A549 (cell line): Measurements from ENCODE around the gene FHL1. TPM values are rescaled to one million over a fixed set of nuclear protein-coding genes. Genes with fewer than 3 reads are reported as not detected.

Experiments used
- ATAC-seq, 2 experiments: fragments of 200-7000 bp in 1 of 2; fragments of >200 bp in 1 of 2; cut with Nextera tagmentation in 1 of 2; cut with Tn5 transposase in 1 of 2; 3 replicates each; pipeline versions ENCODE4 v1.8.0 to v1.9.1; 2018 to 2020; ENCODE audit warnings: mild to moderate bottlenecking in 1 of 2, moderate library complexity in 1 of 2
- CTCF ChIA-PET: fragments of 300-600 bp; sonication (Branson Sonifier 250); formaldehyde crosslinking; extraction: SDS; loops from one replicate; lab custom pipeline; 2021; ENCODE audit warnings: antibody characterized with exemption, inconsistent platforms; lab: Yijun Ruan, JAX
- POLR2A ChIA-PET: fragments of 350-600 bp; formaldehyde crosslinking; extraction: SDS; loops from one replicate; lab custom pipeline; 2021; ENCODE audit warnings: antibody characterized with exemption, inconsistent platforms; lab: Yijun Ruan, JAX
- DNase-seq, 2 experiments: peaks; one replicate each; pipeline versions ENCODE4 v3.0.0 to v3.0.0-alpha.2; 2011 to 2016; ENCODE audit warnings: low read depth in 1 of 2, low spot score in 1 of 2
- FAIRE-seq: peaks from 2 replicates; lab custom pipeline; 2011; peaks lifted over from hg19 to GRCh38; lab: Jason Lieb, UNC
- H3K27ac ChIP-seq, 2 experiments: fragments of >200 bp; sonication (Bioruptor Twin); formaldehyde crosslinking; 3 replicates each; pipeline ENCODE4 v1.5.1; 2016 to 2017
- H3K4me1 ChIP-seq: fragments of >200 bp; sonication (Bioruptor Twin); formaldehyde crosslinking; 3 replicates; pipeline ENCODE4 v1.6.1; 2016
- H3K4me2 ChIP-seq: fragments of >200 bp; sonication (Bioruptor Twin); formaldehyde crosslinking; 3 replicates; pipeline ENCODE4 v1.6.1; 2016
- H3K4me3 ChIP-seq: fragments of >200 bp; sonication (Bioruptor Twin); formaldehyde crosslinking; 3 replicates; pipeline ENCODE4 v1.5.1; 2016
- H3K9me3 ChIP-seq: fragments of >200 bp; sonication (Bioruptor Twin); formaldehyde crosslinking; 3 replicates; pipeline ENCODE4 v1.6.1; 2016
- BHLHE40 ChIP-seq: IDR thresholded peaks from 2 replicates; pipeline ENCODE4 v1.6.1; 2012; ENCODE audit warnings: low read depth, low read length, inconsistent platforms
- EHMT2 ChIP-seq: fragments of 200-600 bp; sonication (generic); IDR thresholded peaks from 2 replicates; pipeline ENCODE4 v1.6.1; 2016; ENCODE audit warnings: antibody characterized with exemption, low read depth, mild to moderate bottlenecking, moderate library complexity
- ESRRA ChIP-seq: fragments of 150-350 bp; IDR thresholded peaks from 2 replicates; pipeline ENCODE4 v1.6.1; 2014; ENCODE audit warnings: mild to moderate bottlenecking, low read length, borderline replicate concordance
- FOSB ChIP-seq: fragments of 250-450 bp; sonication (Bioruptor Pico); IDR thresholded peaks from 2 replicates; pipeline ENCODE4 v1.5.0; 2020; ENCODE audit warnings: mild to moderate bottlenecking, moderate library complexity
- FOSL2 ChIP-seq, 2 experiments: fragments of 450-650 bp in 1 of 2; fragments of >200 bp in 1 of 2; sonication (Bioruptor Twin) in 1 of 2; formaldehyde crosslinking; IDR thresholded peaks; 2 replicates each; pipeline versions ENCODE4 v1.5.0 to v1.6.1; 2016 to 2020; ENCODE audit warnings: mild to moderate bottlenecking in 1 of 2, moderate library complexity in 1 of 2
- FOXS1 ChIP-seq: fragments of 250-450 bp; sonication (Bioruptor Pico); IDR thresholded peaks from 2 replicates; pipeline ENCODE4 v1.5.0; 2020; ENCODE audit warnings: mild to moderate bottlenecking, moderate library complexity
- GATA3 ChIP-seq: IDR thresholded peaks from 2 replicates; pipeline ENCODE4 v1.6.1; 2012; ENCODE audit warnings: borderline replicate concordance
- HEYL ChIP-seq: fragments of 250-450 bp; sonication (Bioruptor Pico); IDR thresholded peaks from 2 replicates; pipeline ENCODE4 v1.8.0; 2021; ENCODE audit warnings: mild to moderate bottlenecking, moderate library complexity
- HOXB13 ChIP-seq: fragments of 250-450 bp; sonication (Bioruptor Pico); IDR thresholded peaks from 2 replicates; pipeline ENCODE4 v1.5.0; 2020; ENCODE audit warnings: low read depth, mild to moderate bottlenecking, moderate library complexity
- JUN ChIP-seq, 2 experiments: fragments of >200 bp; sonication (Bioruptor Twin); formaldehyde crosslinking; IDR thresholded peaks; 2 replicates in 1 of 2; 3 replicates in 1 of 2; pipeline ENCODE4 v1.6.1; 2016 to 2017
- KDM5A ChIP-seq: fragments of 200-600 bp; sonication (generic); IDR thresholded peaks from 2 replicates; pipeline ENCODE4 v1.6.1; 2016; ENCODE audit warnings: antibody characterized with exemption, mild to moderate bottlenecking
- MAZ ChIP-seq: fragments of 150-350 bp; IDR thresholded peaks from 2 replicates; pipeline ENCODE4 v1.6.1; 2014; ENCODE audit warnings: antibody characterized with exemption, low read depth, low read length, borderline replicate concordance
- NR3C1 ChIP-seq: fragments of >200 bp; sonication (Bioruptor Twin); formaldehyde crosslinking; IDR thresholded peaks from 3 replicates; pipeline ENCODE4 v1.6.1; 2017
- PHF8 ChIP-seq: fragments of 200-600 bp; sonication (generic); IDR thresholded peaks from 2 replicates; pipeline ENCODE4 v1.6.1; 2016; ENCODE audit warnings: low read depth, mild to moderate bottlenecking, antibody characterized with exemption, moderate library complexity, borderline replicate concordance
- POLR2AphosphoS2 ChIP-seq: conservative IDR thresholded peaks from 2 replicates; pipeline ENCODE4 v1.6.1; 2012; ENCODE audit warnings: low read length, improper control_type of control experiment, inconsistent platforms
- RAD21 ChIP-seq, 2 experiments: fragments of >200 bp in 1 of 2; sonication (Bioruptor Twin) in 1 of 2; formaldehyde crosslinking in 1 of 2; IDR thresholded peaks in 1 of 2; conservative IDR thresholded peaks in 1 of 2; 2 replicates in 1 of 2; 3 replicates in 1 of 2; pipeline ENCODE4 v1.6.1; 2012 to 2018; ENCODE audit warnings: inconsistent platforms in 1 of 2
- RARB ChIP-seq: fragments of 250-450 bp; sonication (Bioruptor Pico); IDR thresholded peaks from 2 replicates; pipeline ENCODE4 v1.8.0; 2021; ENCODE audit warnings: mild to moderate bottlenecking, moderate library complexity
- REST ChIP-seq: fragments of 200-600 bp; sonication (generic); IDR thresholded peaks from 2 replicates; pipeline ENCODE4 v1.6.1; 2016; ENCODE audit warnings: antibody characterized with exemption, mild to moderate bottlenecking, moderate library complexity
- SMC3 ChIP-seq: fragments of >200 bp; sonication (Bioruptor Twin); formaldehyde crosslinking; IDR thresholded peaks from 3 replicates; pipeline ENCODE4 v1.6.1; 2018; ENCODE audit warnings: inconsistent platforms
- SREBF2 ChIP-seq: fragments of 450-650 bp; IDR thresholded peaks from 2 replicates; pipeline ENCODE4 v1.6.1; 2014; ENCODE audit warnings: mild to moderate bottlenecking, moderate library complexity
- TFCP2L1 ChIP-seq: fragments of 250-450 bp; sonication (Bioruptor Pico); IDR thresholded peaks from 2 replicates; pipeline ENCODE4 v1.5.0; 2021; ENCODE audit warnings: mild to moderate bottlenecking
- ZC3H11A ChIP-seq: fragments of 450-650 bp; IDR thresholded peaks from 2 replicates; pipeline ENCODE4 v1.6.1; 2014; ENCODE audit warnings: antibody characterized with exemption, mild to moderate bottlenecking
- ZNF302 ChIP-seq: fragments of 250-450 bp; sonication (Bioruptor Pico); IDR thresholded peaks from 2 replicates; pipeline ENCODE4 v1.9.0; 2021; ENCODE audit warnings: inconsistent platforms, mild to moderate bottlenecking, moderate library complexity
- WGBS: methylation state at CpG from one replicate; pipeline ENCODE4 v1.1.6; 2017; ENCODE audit errors: missing lambda C conversion rate; 5-methylcytosine and 5-hydroxymethylcytosine counted together
- polyA plus RNA-seq, 4 experiments: library from polyadenylated mRNA; depleted of rRNA in 3 of 4; stranded (reverse); fragments of >200 nt; fragmentation: RNase III in 1 of 4; extraction: RNeasy Plus Mini Kit Qiagen cat#74134 plus additional on column Dnase treatment in 1 of 4; gene quantifications; 2 replicates in 3 of 4; 3 replicates in 1 of 4; pipeline ENCODE4 v1.2.3, GENCODE V29; 2011 to 2017
- TF ChIP-seq, protein P1 (sequence below): fragments of 150-350 bp; IDR thresholded peaks from 2 replicates; pipeline ENCODE4 v1.6.1; 2014; ENCODE audit warnings: low read depth, mild to moderate bottlenecking, low read length

FHL1 gene
- polyA plus RNA-seq, 2 of the 4 experiments (the other 2 are of a cell fraction) = 31.6 to 32.2 TPM

- whole genome bisulfite sequencing = 88% methylated on average over 15 of the region's 17 CpGs
- ChIA-PET POLR2A (no interaction called here), CTCF (interaction anchor here (1.5 kb wide), 1 partner anchor 14 kb away, joined by 6 read pairs; no protein-coding TSS in a partner anchor)
- Histone ChIP-seq H3K9me3 (no peaks in the 10 kb centered on the region), H3K27ac (no peak overlapping the region), H3K4me3 (no peak overlapping the region; the same call in 1 of the 3 replicates), H3K4me1 (no peaks in the 10 kb centered on the region; the same call in 1 of the 3 replicates), H3K4me2 (peak overlapping the region; percentile 73)
- DNase-seq (no peak), ATAC-seq (no peak), FAIRE-seq (no peak)
- no peak for TF ChIP-seq FOXS1
- TF ChIP-seq PHF8 = no peak
- no peak for TF ChIP-seq SREBF2
- no peak for TF ChIP-seq KDM5A
- TF ChIP-seq NR3C1 = no peak
- no peak for TF ChIP-seq EHMT2
- no peak for TF ChIP-seq TFCP2L1 (CRISPR knock-in tag)
- no peak for TF ChIP-seq RAD21 (conservative IDR thresholded peaks at IDR 0.05 in 1 of 2, IDR thresholded peaks at IDR 0.05 in 1 of 2)
- TF ChIP-seq SMC3 = no peak
- TF ChIP-seq MAZ = no peak
- TF ChIP-seq REST = no peak
- no peak for TF ChIP-seq JUN (IDR thresholded peaks at IDR 0.05)
- no peak for TF ChIP-seq ZNF302 (CRISPR knock-in tag)
- TF ChIP-seq HEYL = no peak
- no peak for TF ChIP-seq HOXB13 (CRISPR knock-in tag)
- no peak for TF ChIP-seq FOSB (CRISPR knock-in tag)
Measured at GRCh38 chrX:136148391-136148790, 1.1 kb downstream of the FHL1 start.

DNA sequence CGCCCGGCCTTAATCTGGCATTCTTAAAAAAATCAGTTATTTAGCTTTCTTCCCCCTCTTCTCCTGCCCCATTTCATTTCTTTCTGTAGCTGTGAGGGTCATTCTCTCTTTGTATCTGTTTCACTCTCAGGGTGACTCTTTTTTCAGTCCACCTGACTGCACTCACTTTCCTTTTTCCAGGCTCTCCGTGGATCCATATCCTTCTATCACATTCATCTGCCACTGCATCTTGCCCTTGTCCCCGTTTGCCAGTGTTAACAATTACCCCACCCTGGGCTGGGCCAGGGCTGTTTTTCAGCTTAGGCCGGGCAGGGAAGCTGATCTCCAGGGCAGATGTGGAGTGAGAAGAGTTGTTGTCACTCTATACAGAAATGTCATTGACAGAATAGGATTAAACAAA lies 7.7 kb downstream of the FHL1 start:
- TF ChIP-seq BHLHE40 = no peak
- TF ChIP-seq ESRRA = no peak
- no peak for TF ChIP-seq RARB
- TF ChIP-seq HEYL = no peak
- TF ChIP-seq SREBF2 = no peak
- TF ChIP-seq, protein P1, sequence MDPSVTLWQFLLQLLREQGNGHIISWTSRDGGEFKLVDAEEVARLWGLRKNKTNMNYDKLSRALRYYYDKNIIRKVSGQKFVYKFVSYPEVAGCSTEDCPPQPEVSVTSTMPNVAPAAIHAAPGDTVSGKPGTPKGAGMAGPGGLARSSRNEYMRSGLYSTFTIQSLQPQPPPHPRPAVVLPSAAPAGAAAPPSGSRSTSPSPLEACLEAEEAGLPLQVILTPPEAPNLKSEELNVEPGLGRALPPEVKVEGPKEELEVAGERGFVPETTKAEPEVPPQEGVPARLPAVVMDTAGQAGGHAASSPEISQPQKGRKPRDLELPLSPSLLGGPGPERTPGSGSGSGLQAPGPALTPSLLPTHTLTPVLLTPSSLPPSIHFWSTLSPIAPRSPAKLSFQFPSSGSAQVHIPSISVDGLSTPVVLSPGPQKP = no peak
- no peak for TF ChIP-seq FOSL2 (IDR thresholded peaks at IDR 0.05)
- TF ChIP-seq FOSL2 (CRISPR knock-in tag; IDR thresholded peaks at IDR 0.05) = no peak
- TF ChIP-seq ZC3H11A = no peak
- TF ChIP-seq SMC3 = no peak
- no peak for TF ChIP-seq REST
- no peak for TF ChIP-seq POLR2AphosphoS2
- no peak for TF ChIP-seq GATA3
- no peaks in the 10 kb centered on the region for H3K9me3 ChIP-seq
- no peak for FAIRE-seq
- POLR2A ChIA-PET = no interaction called here
- no peaks in the 10 kb centered on the region for H3K4me1 ChIP-seq
- CTCF ChIA-PET = interaction anchor here (2.4 kb wide), 1 partner anchor 126 kb away, joined by 14 read pairs; no protein-coding TSS in a partner anchor
- no peak for ATAC-seq
- H3K27ac ChIP-seq = no peak overlapping the region
- no peak overlapping the region for H3K4me2 ChIP-seq
- no peak for DNase-seq
- WGBS = 42% methylated on average over 5 of the region's 5 CpGs
- no peak overlapping the region for H3K4me3 ChIP-seq
